SK-N-SH treated with all-trans-retinoic acid at 6 μM for 48 hours (cell line): ENCODE data around the gene SDK2.

Source experiments
- CSDC2 ChIP-seq: fragments of 250-450 bp; sonication (Bioruptor Pico); IDR thresholded peaks from 2 replicates; pipeline ENCODE4 v1.5.0; 2020; ENCODE audit warnings: mild to moderate bottlenecking, moderate library complexity
- ESRRG ChIP-seq: fragments of 250-450 bp; sonication (Bioruptor Pico); IDR thresholded peaks from 2 replicates; pipeline ENCODE4 v1.6.1; 2021; ENCODE audit warnings: mild to moderate bottlenecking
- OSR1 ChIP-seq: fragments of 250-450 bp; sonication (Bioruptor Pico); IDR thresholded peaks from 2 replicates; pipeline ENCODE4 v1.8.0; 2022; ENCODE audit warnings: moderate library complexity, mild to moderate bottlenecking, inconsistent platforms
- PPARA ChIP-seq: fragments of 250-450 bp; sonication (Bioruptor Pico); IDR thresholded peaks from 2 replicates; pipeline ENCODE4 v1.5.0; 2020; ENCODE audit warnings: mild to moderate bottlenecking, borderline replicate concordance
- RARB ChIP-seq: fragments of 250-450 bp; sonication (Bioruptor Pico); IDR thresholded peaks from 2 replicates; pipeline ENCODE4 v1.8.0; 2021; ENCODE audit warnings: mild to moderate bottlenecking, moderate library complexity
- TOX ChIP-seq: fragments of 250-450 bp; sonication (Bioruptor Pico); IDR thresholded peaks from 2 replicates; pipeline ENCODE4 v1.8.0; 2021; ENCODE audit warnings: mild to moderate bottlenecking, moderate library complexity, borderline replicate concordance
- ZC3H10 ChIP-seq: fragments of 250-450 bp; sonication (Bioruptor Pico); IDR thresholded peaks from 2 replicates; pipeline ENCODE4 v1.5.1; 2021; ENCODE audit warnings: mild to moderate bottlenecking, moderate library complexity
- ZFP3 ChIP-seq: fragments of 250-450 bp; sonication (Bioruptor Pico); IDR thresholded peaks from 2 replicates; pipeline ENCODE4 v1.5.0; 2020; ENCODE audit warnings: mild to moderate bottlenecking, moderate library complexity
- ZFP30 ChIP-seq: fragments of 450-650 bp; formaldehyde crosslinking; IDR thresholded peaks from 2 replicates; pipeline ENCODE4 v1.5.0; 2022; ENCODE audit warnings: mild to moderate bottlenecking, moderate library complexity
- ZNF565 ChIP-seq: fragments of 450-650 bp; formaldehyde crosslinking; conservative IDR thresholded peaks from 2 replicates; pipeline ENCODE4 v1.5.0; 2020; ENCODE audit warnings: low read depth, mild to moderate bottlenecking, moderate library complexity
- TF ChIP-seq, protein P1 (sequence below): fragments of 250-450 bp; sonication (Bioruptor Pico); IDR thresholded peaks from 2 replicates; pipeline ENCODE4 v1.8.0; 2020; ENCODE audit warnings: mild to moderate bottlenecking, moderate library complexity, borderline replicate concordance
- TF ChIP-seq, protein P2 (sequence below): fragments of 250-450 bp; sonication (Bioruptor Pico); IDR thresholded peaks from 2 replicates; pipeline ENCODE4 v1.5.1; 2021; ENCODE audit warnings: mild to moderate bottlenecking, moderate library complexity
- TF ChIP-seq, protein P3 (sequence below): fragments of 250-450 bp; sonication (Bioruptor Pico); IDR thresholded peaks from 2 replicates; pipeline ENCODE4 v1.5.0; 2020; ENCODE audit warnings: mild to moderate bottlenecking, moderate library complexity

DNA sequence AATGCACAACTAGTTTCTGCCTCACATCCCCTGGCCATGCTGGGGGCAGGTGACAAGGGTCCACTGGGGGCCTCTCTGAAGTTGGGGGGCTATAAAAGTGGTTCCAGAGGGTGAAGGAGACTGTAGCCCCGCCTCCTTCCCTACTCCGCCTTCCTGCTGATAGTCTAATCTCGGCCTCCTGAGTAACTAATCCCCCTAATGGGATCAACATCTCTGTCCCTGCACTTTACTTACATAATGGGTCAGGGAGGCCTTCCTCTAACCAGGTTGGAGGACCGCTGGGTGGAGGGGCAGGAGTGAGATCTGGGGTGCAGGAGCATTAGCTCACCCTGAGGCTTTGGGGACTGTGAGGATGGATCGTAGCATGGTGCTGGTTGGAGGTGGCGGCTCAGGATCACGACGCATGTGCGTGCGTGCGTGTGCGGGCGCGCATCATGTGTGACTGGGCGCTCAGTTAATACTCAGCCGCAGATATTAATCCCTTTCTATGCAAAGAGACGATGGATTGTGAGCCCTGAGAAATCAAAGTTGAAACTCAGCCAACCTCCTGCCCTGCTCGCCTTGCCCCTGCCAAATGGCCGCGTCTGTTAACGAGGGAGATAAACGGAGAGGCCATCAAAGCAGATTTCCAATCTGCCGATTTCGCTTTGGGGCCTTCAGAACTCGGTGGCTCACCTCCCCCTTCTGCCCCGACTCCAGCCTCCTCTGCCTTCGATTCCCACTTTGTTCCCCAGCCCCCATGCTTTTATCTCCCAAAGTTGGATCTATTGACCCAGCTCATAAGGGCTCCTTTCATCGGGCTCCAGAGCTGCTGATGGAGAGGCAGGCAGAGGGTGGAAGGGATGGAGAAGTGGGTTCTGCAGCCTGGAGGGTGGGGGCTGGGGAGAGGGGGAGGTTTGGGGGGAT, 107.3 kb downstream of the SDK2 start:
- TF ChIP-seq, protein P1, sequence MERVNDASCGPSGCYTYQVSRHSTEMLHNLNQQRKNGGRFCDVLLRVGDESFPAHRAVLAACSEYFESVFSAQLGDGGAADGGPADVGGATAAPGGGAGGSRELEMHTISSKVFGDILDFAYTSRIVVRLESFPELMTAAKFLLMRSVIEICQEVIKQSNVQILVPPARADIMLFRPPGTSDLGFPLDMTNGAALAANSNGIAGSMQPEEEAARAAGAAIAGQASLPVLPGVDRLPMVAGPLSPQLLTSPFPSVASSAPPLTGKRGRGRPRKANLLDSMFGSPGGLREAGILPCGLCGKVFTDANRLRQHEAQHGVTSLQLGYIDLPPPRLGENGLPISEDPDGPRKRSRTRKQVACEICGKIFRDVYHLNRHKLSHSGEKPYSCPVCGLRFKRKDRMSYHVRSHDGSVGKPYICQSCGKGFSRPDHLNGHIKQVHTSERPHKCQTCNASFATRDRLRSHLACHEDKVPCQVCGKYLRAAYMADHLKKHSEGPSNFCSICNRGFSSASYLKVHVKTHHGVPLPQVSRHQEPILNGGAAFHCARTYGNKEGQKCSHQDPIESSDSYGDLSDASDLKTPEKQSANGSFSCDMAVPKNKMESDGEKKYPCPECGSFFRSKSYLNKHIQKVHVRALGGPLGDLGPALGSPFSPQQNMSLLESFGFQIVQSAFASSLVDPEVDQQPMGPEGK: no peak
- TF ChIP-seq, protein P2, sequence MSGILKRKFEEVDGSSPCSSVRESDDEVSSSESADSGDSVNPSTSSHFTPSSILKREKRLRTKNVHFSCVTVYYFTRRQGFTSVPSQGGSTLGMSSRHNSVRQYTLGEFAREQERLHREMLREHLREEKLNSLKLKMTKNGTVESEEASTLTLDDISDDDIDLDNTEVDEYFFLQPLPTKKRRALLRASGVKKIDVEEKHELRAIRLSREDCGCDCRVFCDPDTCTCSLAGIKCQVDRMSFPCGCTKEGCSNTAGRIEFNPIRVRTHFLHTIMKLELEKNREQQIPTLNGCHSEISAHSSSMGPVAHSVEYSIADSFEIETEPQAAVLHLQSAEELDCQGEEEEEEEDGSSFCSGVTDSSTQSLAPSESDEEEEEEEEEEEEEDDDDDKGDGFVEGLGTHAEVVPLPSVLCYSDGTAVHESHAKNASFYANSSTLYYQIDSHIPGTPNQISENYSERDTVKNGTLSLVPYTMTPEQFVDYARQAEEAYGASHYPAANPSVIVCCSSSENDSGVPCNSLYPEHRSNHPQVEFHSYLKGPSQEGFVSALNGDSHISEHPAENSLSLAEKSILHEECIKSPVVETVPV (CRISPR knock-in tag): no peak
- TF ChIP-seq, protein P3, sequence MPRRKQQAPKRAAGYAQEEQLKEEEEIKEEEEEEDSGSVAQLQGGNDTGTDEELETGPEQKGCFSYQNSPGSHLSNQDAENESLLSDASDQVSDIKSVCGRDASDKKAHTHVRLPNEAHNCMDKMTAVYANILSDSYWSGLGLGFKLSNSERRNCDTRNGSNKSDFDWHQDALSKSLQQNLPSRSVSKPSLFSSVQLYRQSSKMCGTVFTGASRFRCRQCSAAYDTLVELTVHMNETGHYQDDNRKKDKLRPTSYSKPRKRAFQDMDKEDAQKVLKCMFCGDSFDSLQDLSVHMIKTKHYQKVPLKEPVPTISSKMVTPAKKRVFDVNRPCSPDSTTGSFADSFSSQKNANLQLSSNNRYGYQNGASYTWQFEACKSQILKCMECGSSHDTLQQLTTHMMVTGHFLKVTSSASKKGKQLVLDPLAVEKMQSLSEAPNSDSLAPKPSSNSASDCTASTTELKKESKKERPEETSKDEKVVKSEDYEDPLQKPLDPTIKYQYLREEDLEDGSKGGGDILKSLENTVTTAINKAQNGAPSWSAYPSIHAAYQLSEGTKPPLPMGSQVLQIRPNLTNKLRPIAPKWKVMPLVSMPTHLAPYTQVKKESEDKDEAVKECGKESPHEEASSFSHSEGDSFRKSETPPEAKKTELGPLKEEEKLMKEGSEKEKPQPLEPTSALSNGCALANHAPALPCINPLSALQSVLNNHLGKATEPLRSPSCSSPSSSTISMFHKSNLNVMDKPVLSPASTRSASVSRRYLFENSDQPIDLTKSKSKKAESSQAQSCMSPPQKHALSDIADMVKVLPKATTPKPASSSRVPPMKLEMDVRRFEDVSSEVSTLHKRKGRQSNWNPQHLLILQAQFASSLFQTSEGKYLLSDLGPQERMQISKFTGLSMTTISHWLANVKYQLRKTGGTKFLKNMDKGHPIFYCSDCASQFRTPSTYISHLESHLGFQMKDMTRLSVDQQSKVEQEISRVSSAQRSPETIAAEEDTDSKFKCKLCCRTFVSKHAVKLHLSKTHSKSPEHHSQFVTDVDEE (CRISPR knock-in tag): no peak
- TF ChIP-seq OSR1 (CRISPR knock-in tag) (no peak), RARB (CRISPR knock-in tag) (no peak), ESRRG (no peak), CSDC2 (CRISPR knock-in tag) (no peak), ZFP30 (CRISPR knock-in tag) (no peak), PPARA (no peak), ZC3H10 (CRISPR knock-in tag) (no peak), TOX (CRISPR knock-in tag) (no peak), ZFP3 (CRISPR knock-in tag) (no peak), ZNF565 (no peak)
